Measurements from ENCODE around the gene WEE1. TPM values are rescaled to one million over a fixed set of nuclear protein-coding genes. Genes with fewer than 3 reads are reported as not detected.
A peak's percentile ranks its signal among the peaks of the same experiment; 100 is the strongest.

The WEE1 gene
- total and polyA plus RNA-seq, 10 of the 15 experiments (the other 5 are each of a cell fraction or from before 2014, with no cell fraction given), result 13.8 to 69.5 (median 45.4) TPM

DNA sequence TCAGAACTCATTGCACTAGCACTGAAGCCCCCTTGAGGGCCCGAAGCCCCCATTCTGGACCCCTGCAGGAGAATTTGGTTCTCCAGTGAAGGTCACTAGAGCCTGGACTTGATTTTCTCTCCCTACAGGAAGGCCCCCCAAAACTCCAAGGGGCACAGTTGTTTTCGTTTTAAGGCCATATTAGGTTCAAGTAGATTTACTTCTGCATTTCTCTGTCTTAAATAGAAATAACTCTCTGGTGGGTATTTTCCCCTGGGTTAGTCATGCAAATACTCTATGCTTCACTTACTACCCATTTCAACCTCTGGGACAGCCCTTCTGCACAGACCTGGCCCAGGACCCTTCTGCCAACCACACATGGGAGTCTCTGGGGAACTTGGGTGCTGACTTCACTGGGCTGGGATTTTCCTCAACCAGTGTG lies 41.6 kb downstream of the WEE1 start (continued):
- TF ChIP-seq, protein P1, sequence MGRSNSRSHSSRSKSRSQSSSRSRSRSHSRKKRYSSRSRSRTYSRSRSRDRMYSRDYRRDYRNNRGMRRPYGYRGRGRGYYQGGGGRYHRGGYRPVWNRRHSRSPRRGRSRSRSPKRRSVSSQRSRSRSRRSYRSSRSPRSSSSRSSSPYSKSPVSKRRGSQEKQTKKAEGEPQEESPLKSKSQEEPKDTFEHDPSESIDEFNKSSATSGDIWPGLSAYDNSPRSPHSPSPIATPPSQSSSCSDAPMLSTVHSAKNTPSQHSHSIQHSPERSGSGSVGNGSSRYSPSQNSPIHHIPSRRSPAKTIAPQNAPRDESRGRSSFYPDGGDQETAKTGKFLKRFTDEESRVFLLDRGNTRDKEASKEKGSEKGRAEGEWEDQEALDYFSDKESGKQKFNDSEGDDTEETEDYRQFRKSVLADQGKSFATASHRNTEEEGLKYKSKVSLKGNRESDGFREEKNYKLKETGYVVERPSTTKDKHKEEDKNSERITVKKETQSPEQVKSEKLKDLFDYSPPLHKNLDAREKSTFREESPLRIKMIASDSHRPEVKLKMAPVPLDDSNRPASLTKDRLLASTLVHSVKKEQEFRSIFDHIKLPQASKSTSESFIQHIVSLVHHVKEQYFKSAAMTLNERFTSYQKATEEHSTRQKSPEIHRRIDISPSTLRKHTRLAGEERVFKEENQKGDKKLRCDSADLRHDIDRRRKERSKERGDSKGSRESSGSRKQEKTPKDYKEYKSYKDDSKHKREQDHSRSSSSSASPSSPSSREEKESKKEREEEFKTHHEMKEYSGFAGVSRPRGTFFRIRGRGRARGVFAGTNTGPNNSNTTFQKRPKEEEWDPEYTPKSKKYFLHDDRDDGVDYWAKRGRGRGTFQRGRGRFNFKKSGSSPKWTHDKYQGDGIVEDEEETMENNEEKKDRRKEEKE (IDR thresholded peaks at IDR 0.05), result no peak
- TF ChIP-seq GABPA (IDR thresholded peaks at IDR 0.05; ENCODE audit: low read depth), result no peak
- no peak for TF ChIP-seq CBX3 (IDR thresholded peaks at IDR 0.05; ENCODE audit: borderline replicate concordance, low read depth)
- TF ChIP-seq JUND (IDR thresholded peaks at IDR 0.05; ENCODE audit: low read depth, low read length), result no peak
- TF ChIP-seq ZNF274 (IDR thresholded peaks at IDR 0.05; ENCODE audit: insufficient read depth, insufficient read length), result no peak
- no peak for TF ChIP-seq POLR2A (IDR thresholded peaks at IDR 0.05; ENCODE audit: low read depth, low read length)
- no peak for TF ChIP-seq MYC (IDR thresholded peaks at IDR 0.05; ENCODE audit: insufficient read depth, insufficient read length, insufficient replicate concordance, low read length, severe bottlenecking)
- TF ChIP-seq, protein P2, sequence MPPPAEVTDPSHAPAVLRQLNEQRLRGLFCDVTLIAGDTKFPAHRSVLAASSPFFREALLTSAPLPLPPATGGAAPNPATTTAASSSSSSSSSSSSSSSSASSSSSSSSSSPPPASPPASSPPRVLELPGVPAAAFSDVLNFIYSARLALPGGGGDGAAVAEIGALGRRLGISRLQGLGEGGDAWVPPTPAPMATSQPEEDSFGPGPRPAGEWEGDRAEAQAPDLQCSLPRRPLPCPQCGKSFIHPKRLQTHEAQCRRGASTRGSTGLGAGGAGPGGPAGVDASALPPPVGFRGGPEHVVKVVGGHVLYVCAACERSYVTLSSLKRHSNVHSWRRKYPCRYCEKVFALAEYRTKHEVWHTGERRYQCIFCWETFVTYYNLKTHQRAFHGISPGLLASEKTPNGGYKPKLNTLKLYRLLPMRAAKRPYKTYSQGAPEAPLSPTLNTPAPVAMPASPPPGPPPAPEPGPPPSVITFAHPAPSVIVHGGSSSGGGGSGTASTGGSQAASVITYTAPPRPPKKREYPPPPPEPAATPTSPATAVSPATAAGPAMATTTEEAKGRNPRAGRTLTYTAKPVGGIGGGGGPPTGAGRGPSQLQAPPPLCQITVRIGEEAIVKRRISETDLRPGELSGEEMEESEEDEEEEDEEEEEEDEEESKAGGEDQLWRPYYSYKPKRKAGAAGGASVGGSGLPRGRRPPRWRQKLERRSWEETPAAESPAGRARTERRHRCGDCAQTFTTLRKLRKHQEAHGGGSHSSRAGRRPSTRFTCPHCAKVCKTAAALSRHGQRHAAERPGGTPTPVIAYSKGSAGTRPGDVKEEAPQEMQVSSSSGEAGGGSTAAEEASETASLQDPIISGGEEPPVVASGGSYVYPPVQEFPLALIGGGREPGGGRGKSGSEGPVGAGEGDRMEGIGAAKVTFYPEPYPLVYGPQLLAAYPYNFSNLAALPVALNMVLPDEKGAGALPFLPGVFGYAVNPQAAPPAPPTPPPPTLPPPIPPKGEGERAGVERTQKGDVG (CRISPR knock-in tag; IDR thresholded peaks at IDR 0.05), result no peak
- TF ChIP-seq SUPT20H (IDR thresholded peaks at IDR 0.05; ENCODE audit: borderline replicate concordance, control insufficient read depth, low read depth, low read length), result no peak
- no peak for TF ChIP-seq NR2C2 (IDR thresholded peaks at IDR 0.05; ENCODE audit: borderline replicate concordance, control insufficient read depth, insufficient read length, low read depth)
- no peak for TF ChIP-seq ESRRA (IDR thresholded peaks at IDR 0.05; ENCODE audit: low read length)
- TF ChIP-seq TAF1 (IDR thresholded peaks at IDR 0.05; ENCODE audit: borderline replicate concordance, low read depth, low read length), result no peak
- TF ChIP-seq, protein P3, sequence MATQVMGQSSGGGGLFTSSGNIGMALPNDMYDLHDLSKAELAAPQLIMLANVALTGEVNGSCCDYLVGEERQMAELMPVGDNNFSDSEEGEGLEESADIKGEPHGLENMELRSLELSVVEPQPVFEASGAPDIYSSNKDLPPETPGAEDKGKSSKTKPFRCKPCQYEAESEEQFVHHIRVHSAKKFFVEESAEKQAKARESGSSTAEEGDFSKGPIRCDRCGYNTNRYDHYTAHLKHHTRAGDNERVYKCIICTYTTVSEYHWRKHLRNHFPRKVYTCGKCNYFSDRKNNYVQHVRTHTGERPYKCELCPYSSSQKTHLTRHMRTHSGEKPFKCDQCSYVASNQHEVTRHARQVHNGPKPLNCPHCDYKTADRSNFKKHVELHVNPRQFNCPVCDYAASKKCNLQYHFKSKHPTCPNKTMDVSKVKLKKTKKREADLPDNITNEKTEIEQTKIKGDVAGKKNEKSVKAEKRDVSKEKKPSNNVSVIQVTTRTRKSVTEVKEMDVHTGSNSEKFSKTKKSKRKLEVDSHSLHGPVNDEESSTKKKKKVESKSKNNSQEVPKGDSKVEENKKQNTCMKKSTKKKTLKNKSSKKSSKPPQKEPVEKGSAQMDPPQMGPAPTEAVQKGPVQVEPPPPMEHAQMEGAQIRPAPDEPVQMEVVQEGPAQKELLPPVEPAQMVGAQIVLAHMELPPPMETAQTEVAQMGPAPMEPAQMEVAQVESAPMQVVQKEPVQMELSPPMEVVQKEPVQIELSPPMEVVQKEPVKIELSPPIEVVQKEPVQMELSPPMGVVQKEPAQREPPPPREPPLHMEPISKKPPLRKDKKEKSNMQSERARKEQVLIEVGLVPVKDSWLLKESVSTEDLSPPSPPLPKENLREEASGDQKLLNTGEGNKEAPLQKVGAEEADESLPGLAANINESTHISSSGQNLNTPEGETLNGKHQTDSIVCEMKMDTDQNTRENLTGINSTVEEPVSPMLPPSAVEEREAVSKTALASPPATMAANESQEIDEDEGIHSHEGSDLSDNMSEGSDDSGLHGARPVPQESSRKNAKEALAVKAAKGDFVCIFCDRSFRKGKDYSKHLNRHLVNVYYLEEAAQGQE (IDR thresholded peaks at IDR 0.05; ENCODE audit: low read depth, low read length), result 0 out of 2 replicates have a peak, but pooled peaks have one; percentile 10
- TF ChIP-seq, protein P4, sequence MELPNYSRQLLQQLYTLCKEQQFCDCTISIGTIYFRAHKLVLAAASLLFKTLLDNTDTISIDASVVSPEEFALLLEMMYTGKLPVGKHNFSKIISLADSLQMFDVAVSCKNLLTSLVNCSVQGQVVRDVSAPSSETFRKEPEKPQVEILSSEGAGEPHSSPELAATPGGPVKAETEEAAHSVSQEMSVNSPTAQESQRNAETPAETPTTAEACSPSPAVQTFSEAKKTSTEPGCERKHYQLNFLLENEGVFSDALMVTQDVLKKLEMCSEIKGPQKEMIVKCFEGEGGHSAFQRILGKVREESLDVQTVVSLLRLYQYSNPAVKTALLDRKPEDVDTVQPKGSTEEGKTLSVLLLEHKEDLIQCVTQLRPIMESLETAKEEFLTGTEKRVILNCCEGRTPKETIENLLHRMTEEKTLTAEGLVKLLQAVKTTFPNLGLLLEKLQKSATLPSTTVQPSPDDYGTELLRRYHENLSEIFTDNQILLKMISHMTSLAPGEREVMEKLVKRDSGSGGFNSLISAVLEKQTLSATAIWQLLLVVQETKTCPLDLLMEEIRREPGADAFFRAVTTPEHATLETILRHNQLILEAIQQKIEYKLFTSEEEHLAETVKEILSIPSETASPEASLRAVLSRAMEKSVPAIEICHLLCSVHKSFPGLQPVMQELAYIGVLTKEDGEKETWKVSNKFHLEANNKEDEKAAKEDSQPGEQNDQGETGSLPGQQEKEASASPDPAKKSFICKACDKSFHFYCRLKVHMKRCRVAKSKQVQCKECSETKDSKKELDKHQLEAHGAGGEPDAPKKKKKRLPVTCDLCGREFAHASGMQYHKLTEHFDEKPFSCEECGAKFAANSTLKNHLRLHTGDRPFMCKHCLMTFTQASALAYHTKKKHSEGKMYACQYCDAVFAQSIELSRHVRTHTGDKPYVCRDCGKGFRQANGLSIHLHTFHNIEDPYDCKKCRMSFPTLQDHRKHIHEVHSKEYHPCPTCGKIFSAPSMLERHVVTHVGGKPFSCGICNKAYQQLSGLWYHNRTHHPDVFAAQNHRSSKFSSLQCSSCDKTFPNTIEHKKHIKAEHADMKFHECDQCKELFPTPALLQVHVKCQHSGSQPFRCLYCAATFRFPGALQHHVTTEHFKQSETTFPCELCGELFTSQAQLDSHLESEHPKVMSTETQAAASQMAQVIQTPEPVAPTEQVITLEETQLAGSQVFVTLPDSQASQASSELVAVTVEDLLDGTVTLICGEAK (IDR thresholded peaks at IDR 0.05; ENCODE audit: borderline replicate concordance), result no peak
- peak; percentile 24 for TF ChIP-seq SP1 (IDR thresholded peaks at IDR 0.05; ENCODE audit: low read depth, low read length)
- no peak for TF ChIP-seq BMI1 (IDR thresholded peaks at IDR 0.05; ENCODE audit: borderline replicate concordance)
- TF ChIP-seq POLR2AphosphoS5 (IDR thresholded peaks at IDR 0.05; ENCODE audit: low read length), result no peak; the same call in 1 of the 2 replicates

Data from GM12878 (cell line).